Activated naive CD8-positive, alpha-beta T cell (primary cell): ENCODE data around the gene ACR.
"Not testable (repeated sequence)": the region's sequence is repeated elsewhere in the genome, so short reads cannot be mapped to it uniquely, and the experiment has no call there.

Source experiments
- H3K27ac Mint-ChIP-seq: one replicate; pipeline ENCODE4 v1.8.0; 2021; ENCODE audit warnings: mixed read lengths
- H3K27me3 Mint-ChIP-seq: one replicate; pipeline ENCODE4 v1.8.0; 2021; ENCODE audit warnings: mixed read lengths
- H3K36me3 Mint-ChIP-seq: one replicate; pipeline ENCODE4 v1.8.0; 2021; ENCODE audit warnings: mixed read lengths
- H3K4me1 Mint-ChIP-seq: one replicate; pipeline ENCODE4 v1.8.0; 2021; ENCODE audit warnings: low read depth, mixed read lengths
- H3K4me3 Mint-ChIP-seq: one replicate; pipeline ENCODE4 v1.8.0; 2021; ENCODE audit warnings: mild to moderate bottlenecking, mixed read lengths
- H3K9me3 Mint-ChIP-seq: one replicate; pipeline ENCODE4 v1.8.0; 2021; ENCODE audit warnings: low read depth, mixed read lengths

ACR gene

GRCh38 chr22:50749302-50750074 lies 11.5 kb downstream of the ACR start:
- H3K36me3 Mint-ChIP-seq, H3K27me3 Mint-ChIP-seq, H3K27ac Mint-ChIP-seq, H3K4me1 Mint-ChIP-seq, H3K4me3 Mint-ChIP-seq, H3K9me3 Mint-ChIP-seq: not testable (repeated sequence)

GRCh38 chr22:50755251-50755650 lies 17.2 kb downstream of the ACR start:
- H3K27me3 Mint-ChIP-seq, H3K4me3 Mint-ChIP-seq, H3K9me3 Mint-ChIP-seq, H3K27ac Mint-ChIP-seq, H3K36me3 Mint-ChIP-seq: not testable (repeated sequence)
- H3K4me1 Mint-ChIP-seq, result peaks cover 15% of the 10 kb centered on the region

DNA sequence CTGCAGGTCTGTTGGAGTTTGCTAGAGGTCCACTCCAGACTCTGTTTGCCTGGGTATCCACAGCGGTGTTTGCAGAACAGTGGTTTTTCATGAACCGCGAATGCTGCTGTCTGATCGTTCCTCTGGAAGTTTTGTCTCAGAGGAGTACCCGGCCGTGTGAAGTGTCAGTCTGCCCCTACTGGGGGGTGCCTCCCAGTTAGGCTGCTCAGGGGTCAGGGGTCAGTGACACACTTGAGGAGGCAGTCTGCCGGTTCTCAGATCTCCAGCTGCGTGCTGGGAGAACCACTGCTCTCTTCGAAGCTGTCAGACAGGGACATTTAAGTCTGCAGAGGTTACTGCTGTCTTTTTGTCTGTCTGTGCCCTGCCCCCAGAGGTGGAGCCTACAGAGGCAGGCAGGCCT lies 18.4 kb downstream of the ACR start:
- not testable (repeated sequence) for H3K27ac Mint-ChIP-seq, H3K36me3 Mint-ChIP-seq, H3K9me3 Mint-ChIP-seq, H3K27me3 Mint-ChIP-seq
- Mint-ChIP-seq H3K4me3 (peak overlapping the region; percentile 96), H3K4me1 (peaks cover 15% of the 10 kb centered on the region)

DNA sequence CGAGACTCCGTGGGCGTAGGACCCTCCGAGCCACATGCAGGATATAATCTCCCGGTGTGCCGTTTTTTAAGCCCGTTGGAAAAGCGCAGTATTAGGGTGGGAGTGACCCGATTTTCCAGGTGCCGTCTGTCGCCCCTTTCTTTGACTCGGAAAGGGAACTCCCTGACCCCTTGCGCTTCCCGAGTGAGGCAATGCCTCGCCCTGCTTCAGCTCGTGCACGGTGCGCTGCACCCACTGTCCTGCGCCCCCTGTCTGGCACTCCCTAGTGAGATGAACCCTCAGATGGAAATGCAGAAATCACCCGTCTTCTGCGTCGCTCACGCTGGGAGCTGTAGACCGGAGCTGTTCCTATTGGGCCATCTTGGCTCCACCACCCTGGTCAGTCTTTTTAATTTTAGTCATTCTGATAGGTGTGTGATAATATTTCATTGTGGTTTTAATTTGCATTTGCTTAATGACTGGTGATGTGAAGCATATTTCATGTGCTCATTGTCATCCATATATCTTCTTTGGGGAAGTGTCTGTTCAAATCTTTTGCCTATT lies 19.0 kb downstream of the ACR start:
- Mint-ChIP-seq H3K4me1 (peaks cover 15% of the 10 kb centered on the region), H3K4me3 (peak overlapping the region; percentile 96), H3K27ac (peak overlapping the region; percentile 91)
- H3K27me3 Mint-ChIP-seq, H3K9me3 Mint-ChIP-seq, H3K36me3 Mint-ChIP-seq: not testable (repeated sequence)

DNA sequence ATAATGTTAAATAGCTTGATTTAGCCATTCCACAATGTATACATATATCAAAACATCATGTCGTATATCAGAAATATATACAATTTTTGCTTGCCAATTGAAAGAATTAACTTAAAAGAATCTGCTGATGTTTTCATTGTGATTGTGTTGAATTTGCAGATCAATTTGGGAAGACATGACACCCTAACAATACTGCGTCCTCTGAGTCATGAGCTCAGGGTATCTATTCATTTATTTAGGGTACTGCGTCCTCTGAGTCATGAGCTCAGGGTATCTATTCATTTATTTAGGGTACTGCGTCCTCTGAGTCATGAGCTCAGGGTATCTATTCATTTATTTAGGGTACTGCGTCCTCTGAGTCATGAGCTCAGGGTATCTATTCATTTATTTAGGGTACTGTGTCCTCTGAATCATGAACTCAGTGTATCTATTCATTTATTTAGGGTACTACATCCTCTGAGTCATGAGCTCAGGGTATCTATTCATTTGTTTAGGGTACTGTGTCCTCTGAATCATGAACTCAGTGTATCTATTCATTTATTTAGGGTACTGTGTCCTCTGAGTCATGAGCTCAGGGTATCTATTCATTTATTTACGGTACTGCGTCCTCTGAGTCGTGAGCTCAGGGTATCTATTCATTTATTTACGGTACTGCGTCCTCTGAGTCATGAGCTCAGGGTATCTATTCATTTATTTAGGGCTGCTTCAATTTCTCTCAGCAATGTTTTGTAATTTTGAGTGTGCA lies 21.8 kb downstream of the ACR start:
- not testable (repeated sequence) for H3K4me3 Mint-ChIP-seq, H3K27me3 Mint-ChIP-seq, H3K27ac Mint-ChIP-seq, H3K36me3 Mint-ChIP-seq, H3K9me3 Mint-ChIP-seq
- H3K4me1 Mint-ChIP-seq, result peaks cover 17% of the 10 kb centered on the region

GRCh38 chr22:50761829-50762228 lies 23.8 kb downstream of the ACR start:
- H3K27ac Mint-ChIP-seq, H3K9me3 Mint-ChIP-seq, H3K4me3 Mint-ChIP-seq, H3K27me3 Mint-ChIP-seq, H3K36me3 Mint-ChIP-seq: not testable (repeated sequence)
- H3K4me1 Mint-ChIP-seq, result peaks cover 15% of the 10 kb centered on the region

- not testable (repeated sequence) for H3K27ac Mint-ChIP-seq, H3K36me3 Mint-ChIP-seq, H3K4me1 Mint-ChIP-seq, H3K27me3 Mint-ChIP-seq, H3K4me3 Mint-ChIP-seq, H3K9me3 Mint-ChIP-seq
These were observed 26.3 kb downstream of the ACR start for GRCh38 chr22:50764288-50764687.

DNA sequence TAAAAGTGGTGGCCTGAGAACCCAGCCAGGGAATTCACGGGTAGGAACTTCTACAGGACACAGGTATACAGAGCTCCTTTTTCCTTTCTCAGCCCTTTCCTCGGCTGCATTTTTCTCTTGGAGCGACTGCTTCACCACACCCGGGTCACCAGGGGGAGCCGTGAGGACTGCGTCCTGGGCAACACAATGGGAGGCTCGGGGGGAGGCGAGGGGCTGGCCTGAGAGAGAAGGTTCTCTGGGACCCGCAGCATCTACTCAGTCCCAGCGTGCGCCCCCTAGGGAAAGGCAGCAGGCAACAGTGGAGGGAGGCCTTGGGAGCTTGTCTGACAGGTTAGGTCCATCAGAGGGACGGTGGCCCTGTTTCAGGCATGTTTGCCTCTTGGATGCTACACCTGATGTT lies 37.1 kb downstream of the ACR start:
- H3K27me3 Mint-ChIP-seq, H3K4me3 Mint-ChIP-seq, H3K9me3 Mint-ChIP-seq, H3K4me1 Mint-ChIP-seq, H3K36me3 Mint-ChIP-seq, H3K27ac Mint-ChIP-seq: not testable (repeated sequence)

DNA sequence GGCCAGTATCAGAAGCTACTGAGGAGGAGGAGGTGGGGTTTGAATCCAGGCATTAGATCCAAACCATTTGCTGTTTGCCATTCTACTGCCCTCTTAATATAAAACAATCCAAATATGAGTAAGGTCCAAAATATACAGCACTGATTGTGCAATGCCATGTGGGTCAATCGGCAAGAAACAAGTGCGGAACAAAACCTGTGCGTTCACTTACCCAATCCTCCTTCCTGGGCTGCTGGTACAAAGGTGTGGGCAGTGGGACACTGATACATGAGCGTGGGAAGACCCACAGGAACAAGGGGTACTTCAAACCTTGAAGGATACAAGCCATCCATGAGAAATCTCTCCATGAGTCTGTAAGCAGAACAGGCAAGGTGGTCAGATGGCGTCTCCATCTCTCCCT lies 39.6 kb downstream of the ACR start:
- H3K27me3 Mint-ChIP-seq, H3K4me3 Mint-ChIP-seq, H3K9me3 Mint-ChIP-seq, H3K36me3 Mint-ChIP-seq, H3K27ac Mint-ChIP-seq, H3K4me1 Mint-ChIP-seq: not testable (repeated sequence)

GRCh38 chr22:50780244-50780643 lies 42.2 kb downstream of the ACR start:
- not testable (repeated sequence) for H3K36me3 Mint-ChIP-seq, H3K27me3 Mint-ChIP-seq, H3K27ac Mint-ChIP-seq, H3K9me3 Mint-ChIP-seq, H3K4me3 Mint-ChIP-seq, H3K4me1 Mint-ChIP-seq

GRCh38 chr22:50782253-50782652 lies 44.2 kb downstream of the ACR start:
- H3K27me3 Mint-ChIP-seq, H3K4me1 Mint-ChIP-seq, H3K36me3 Mint-ChIP-seq, H3K9me3 Mint-ChIP-seq, H3K27ac Mint-ChIP-seq: not testable (repeated sequence)
- H3K4me3 Mint-ChIP-seq, result peak overlapping the region; percentile 67

DNA sequence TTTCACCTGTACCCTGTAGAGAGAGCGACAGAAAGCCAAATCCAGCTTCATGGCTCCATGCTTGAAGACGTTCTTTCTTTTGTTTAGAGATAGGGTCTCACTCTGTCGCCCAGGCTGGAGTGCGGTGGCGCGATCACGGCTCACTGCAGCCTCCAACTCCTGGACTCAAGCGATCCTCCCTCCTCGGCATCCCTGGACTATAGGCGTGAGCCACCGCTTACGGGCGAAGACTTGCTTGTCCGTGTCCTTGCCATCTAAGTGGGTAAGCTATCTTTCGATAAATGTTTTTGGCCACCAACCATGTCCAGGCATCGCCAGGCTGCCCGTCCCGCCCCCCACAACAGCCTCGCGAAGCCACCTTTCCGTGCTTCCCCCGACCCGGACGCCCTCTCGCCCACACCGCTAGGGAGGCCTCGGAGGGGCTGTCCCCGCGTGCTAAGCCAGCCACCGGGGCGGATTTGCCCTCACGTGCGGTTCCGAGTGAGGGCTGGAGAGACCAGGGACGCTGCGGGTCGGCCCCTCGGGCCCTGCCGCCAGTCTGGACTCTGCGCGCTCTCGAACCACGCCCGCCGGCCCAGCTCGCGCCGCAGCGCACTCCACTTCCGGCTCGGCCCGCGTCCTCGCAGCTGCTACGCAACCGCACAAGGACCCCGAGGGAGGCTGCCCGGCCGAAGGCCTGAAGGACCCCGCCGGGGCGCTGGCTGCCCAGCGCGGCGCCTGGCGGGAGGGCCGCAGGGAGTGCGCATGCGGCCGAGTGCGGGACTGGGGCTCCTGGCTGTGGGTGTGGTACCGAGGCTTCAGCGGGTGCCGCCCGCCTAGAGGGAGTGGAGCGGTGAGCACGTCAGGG lies 45.3 kb downstream of the ACR start, which contains the start of gene RABL2B:
Gene RABL2B (minus strand): TSS at position 604 of the 847 bp plus-strand sequence. CDS start 1,342 bp downstream, outside the sequence.
- not testable (repeated sequence) for H3K9me3 Mint-ChIP-seq, H3K27me3 Mint-ChIP-seq, H3K4me1 Mint-ChIP-seq, H3K36me3 Mint-ChIP-seq
- Mint-ChIP-seq H3K27ac (peak within 1 kb of the TSS; percentile 58), H3K4me3 (peak within 1 kb of the TSS; percentile 85)

DNA sequence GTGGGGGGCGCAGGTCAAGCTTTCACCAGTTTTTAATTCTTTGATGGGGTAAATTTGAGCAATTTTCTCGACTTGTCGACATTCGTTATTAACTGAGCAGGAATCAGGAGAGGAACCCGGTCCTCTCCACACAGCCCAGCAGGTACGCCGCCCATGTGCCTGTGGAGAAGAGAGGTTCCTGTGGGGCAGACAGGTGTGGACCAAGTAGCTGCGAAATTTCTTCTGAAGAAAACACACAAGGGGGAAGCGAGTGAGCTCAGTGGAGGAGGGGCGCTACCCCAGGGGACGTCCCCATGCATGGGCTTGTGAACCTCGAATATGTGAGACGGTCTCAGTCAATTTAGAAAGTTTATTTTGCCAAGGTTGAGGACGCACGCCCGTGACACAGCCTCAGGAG lies 45.9 kb downstream of the ACR start:
- Mint-ChIP-seq H3K4me3 (peak overlapping the region; percentile 85), H3K27ac (peak overlapping the region; percentile 58)
- H3K27me3 Mint-ChIP-seq, H3K36me3 Mint-ChIP-seq, H3K9me3 Mint-ChIP-seq, H3K4me1 Mint-ChIP-seq: not testable (repeated sequence)

GRCh38 chr22:50785289-50785688 lies 47.3 kb downstream of the ACR start:
- not testable (repeated sequence) for H3K27me3 Mint-ChIP-seq, H3K4me1 Mint-ChIP-seq, H3K27ac Mint-ChIP-seq, H3K9me3 Mint-ChIP-seq, H3K36me3 Mint-ChIP-seq
- peak overlapping the region; percentile 28 for H3K4me3 Mint-ChIP-seq

- H3K9me3 Mint-ChIP-seq, H3K27me3 Mint-ChIP-seq, H3K4me1 Mint-ChIP-seq, H3K27ac Mint-ChIP-seq, H3K36me3 Mint-ChIP-seq, H3K4me3 Mint-ChIP-seq: not testable (repeated sequence)
These were observed 48.9 kb downstream of the ACR start for GRCh38 chr22:50786936-50787335.
